ENCODE measurements around the gene ITGB6.

ITGB6 gene

DNA sequence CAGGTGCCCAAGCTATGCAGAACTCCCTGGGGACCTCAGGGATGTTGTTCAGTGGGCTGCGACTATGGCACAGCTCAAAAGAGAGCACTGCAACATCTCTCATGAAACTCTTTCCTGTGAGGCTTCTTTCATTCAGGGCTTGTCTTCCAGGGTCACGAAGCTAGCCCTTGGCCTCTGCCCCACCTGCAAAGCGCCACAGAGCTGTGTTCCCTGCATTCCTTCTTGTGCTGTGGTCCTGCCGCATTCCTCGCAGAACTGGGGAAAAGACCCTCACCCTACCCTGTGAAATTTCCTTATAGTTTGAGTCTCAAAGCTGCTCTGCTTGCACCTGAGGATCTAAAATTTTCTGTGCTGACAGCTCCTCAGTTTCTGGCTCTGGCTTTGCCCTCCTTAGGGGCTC lies 26.3 kb upstream of the ITGB6 start:
- no peak overlapping the region for H3K4me3 ChIP-seq (ENCODE audit: low read length)
- DNase-seq (ENCODE audit: low read depth) = no peak
- TF ChIP-seq, protein P1, sequence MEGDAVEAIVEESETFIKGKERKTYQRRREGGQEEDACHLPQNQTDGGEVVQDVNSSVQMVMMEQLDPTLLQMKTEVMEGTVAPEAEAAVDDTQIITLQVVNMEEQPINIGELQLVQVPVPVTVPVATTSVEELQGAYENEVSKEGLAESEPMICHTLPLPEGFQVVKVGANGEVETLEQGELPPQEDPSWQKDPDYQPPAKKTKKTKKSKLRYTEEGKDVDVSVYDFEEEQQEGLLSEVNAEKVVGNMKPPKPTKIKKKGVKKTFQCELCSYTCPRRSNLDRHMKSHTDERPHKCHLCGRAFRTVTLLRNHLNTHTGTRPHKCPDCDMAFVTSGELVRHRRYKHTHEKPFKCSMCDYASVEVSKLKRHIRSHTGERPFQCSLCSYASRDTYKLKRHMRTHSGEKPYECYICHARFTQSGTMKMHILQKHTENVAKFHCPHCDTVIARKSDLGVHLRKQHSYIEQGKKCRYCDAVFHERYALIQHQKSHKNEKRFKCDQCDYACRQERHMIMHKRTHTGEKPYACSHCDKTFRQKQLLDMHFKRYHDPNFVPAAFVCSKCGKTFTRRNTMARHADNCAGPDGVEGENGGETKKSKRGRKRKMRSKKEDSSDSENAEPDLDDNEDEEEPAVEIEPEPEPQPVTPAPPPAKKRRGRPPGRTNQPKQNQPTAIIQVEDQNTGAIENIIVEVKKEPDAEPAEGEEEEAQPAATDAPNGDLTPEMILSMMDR (IDR thresholded peaks at IDR 0.05; ENCODE audit: insufficient read depth, low read depth, low read length, missing control alignments) = no peak

DNA sequence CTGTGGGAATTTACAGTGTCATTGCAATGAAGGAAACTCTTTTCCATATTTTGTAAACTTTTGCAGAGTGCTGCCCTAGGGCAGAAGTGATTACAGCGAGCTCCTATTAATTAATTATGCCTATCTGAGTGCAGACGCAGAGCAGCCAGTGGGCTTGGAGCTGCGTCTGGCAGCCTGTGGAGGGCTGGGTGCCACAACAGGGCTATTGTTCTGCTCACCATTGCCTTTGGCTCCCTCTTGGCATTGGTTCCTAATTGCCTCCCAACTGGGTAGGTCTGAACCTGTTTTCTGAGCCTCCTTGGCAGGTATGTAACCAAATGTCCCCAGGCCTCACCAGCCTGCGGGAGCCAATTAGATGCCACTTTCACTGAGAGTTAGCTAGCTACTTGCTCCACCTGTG lies 25.6 kb upstream of the ITGB6 start:
- peak; percentile 53 for DNase-seq (ENCODE audit: low read depth)
- no peak overlapping the region for H3K4me3 ChIP-seq (ENCODE audit: low read length)
- TF ChIP-seq, protein P1 (IDR thresholded peaks at IDR 0.05; ENCODE audit: insufficient read depth, low read depth, low read length, missing control alignments) = no peak

DNA sequence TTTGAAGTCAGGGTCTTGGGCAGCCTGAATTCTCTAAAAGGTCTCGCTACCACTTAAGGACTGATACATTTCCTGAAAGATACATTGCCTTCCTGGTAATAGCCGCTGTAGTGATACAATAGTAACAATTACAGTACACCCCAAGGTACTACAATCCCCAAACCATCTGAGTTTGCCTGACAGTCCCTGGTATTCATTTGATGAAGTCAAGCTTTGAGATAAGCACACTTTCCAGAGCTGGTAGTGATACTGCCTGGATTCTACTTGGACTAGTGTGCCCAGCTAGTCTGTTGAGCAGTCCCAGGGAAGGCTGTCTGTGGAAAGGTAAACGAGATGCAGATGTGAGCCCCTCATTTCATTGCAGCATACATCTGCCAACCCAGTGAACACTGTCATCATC lies 24.4 kb upstream of the ITGB6 start:
- H3K4me3 ChIP-seq (ENCODE audit: low read length) = no peak overlapping the region
- TF ChIP-seq, protein P1 (IDR thresholded peaks at IDR 0.05; ENCODE audit: insufficient read depth, low read depth, low read length, missing control alignments) = no peak
- no peak for DNase-seq (ENCODE audit: low read depth)

DNA sequence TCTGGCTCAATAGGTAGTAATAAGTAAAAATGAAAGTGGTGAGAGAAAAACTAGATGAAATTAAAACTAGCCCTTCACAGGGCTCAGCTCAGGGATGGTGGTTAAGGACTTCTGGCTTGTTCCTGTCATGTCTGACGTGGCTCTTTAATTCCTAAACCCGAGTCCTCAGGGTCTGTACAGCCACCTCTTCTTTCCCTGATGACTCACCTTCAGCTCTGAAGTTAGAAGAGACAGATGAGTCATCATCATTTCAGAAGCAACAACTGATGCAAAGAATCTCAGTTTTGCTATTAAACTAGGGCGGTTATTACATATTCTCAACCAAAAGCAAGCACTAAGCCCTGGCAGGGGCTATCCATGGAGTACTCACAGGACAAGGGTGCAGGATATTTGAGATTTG lies 24.0 kb upstream of the ITGB6 start:
- DNase-seq (ENCODE audit: low read depth) = peak; percentile 95
- TF ChIP-seq, protein P1 (IDR thresholded peaks at IDR 0.05; ENCODE audit: insufficient read depth, low read depth, low read length, missing control alignments) = no peak
- H3K4me3 ChIP-seq (ENCODE audit: low read length) = no peak overlapping the region

GRCh38 chr2:160223560-160223959 lies 23.5 kb upstream of the ITGB6 start:
- peak; percentile 60 for DNase-seq (ENCODE audit: low read depth)
- H3K4me3 ChIP-seq (ENCODE audit: low read length) = no peak overlapping the region
- TF ChIP-seq, protein P1 (IDR thresholded peaks at IDR 0.05; ENCODE audit: insufficient read depth, low read depth, low read length, missing control alignments) = no peak

DNA sequence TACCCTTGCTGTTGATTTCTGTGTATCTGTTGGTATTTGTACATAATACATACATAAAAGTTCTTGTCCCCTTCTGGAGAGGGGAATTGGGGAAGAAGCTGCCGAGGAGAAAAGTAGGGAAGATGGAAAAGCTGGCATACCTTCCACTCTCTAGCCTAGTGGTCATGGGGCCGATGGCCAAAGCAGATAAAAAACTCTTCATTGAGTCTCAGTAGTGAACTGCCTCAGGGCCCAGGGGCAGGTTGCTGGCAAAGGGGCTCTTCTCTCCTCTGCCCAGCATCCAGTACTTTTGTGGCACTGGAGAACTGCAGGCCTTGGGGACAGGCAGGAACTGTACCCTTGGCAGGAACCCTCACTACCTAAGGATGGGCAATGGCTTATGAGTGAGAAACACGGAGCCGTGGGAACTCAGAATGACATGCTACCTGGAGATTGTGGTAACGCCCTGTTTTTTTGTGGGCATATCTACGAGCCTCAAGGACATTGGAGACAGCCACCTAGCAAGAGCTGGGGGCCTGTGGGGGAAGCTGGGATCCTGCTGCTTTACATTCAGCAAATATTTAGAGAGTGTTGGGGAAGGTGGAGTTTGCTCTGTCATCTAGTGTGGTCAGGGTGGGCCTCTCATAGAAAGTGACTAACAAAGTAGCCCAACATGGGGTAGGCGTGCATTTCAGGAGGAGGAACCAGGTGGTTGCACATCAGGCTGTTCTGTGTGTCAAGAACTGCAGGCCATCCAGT lies 22.6 kb upstream of the ITGB6 start:
- DNase-seq (ENCODE audit: low read depth) = no peak
- TF ChIP-seq, protein P1 (IDR thresholded peaks at IDR 0.05; ENCODE audit: insufficient read depth, low read depth, low read length, missing control alignments) = no peak
- H3K4me3 ChIP-seq (ENCODE audit: low read length) = no peak overlapping the region
